H1 (cell line): ENCODE results near the gene TMEM30A.

Experiments
- POLR2A ChIP-seq, 2 experiments: IDR thresholded peaks; 1 replicate in 1 of 2; 2 replicates in 1 of 2; pipeline ENCODE4 v1.6.1; 2011; ENCODE audit warnings: low read depth in 2 of 2, low read length in 2 of 2, mild to moderate bottlenecking in 2 of 2; ENCODE audit errors: control extremely low read depth in 1 of 2
- SUZ12 ChIP-seq: fragments of 200-600 bp; sonication (generic); IDR thresholded peaks from 2 replicates; pipeline ENCODE4 v1.6.1; 2012; ENCODE audit warnings: mild to moderate bottlenecking, inconsistent platforms, low read length, moderate library complexity, mixed read lengths
- TF ChIP-seq, protein P1 (sequence below), 3 experiments: IDR thresholded peaks; 1 replicate in 2 of 3; 2 replicates in 1 of 3; pipeline versions ENCODE4 v1.5.1 to v1.6.1; 2011; ENCODE audit warnings: low read length in 3 of 3, mild to moderate bottlenecking in 3 of 3, inconsistent platforms in 2 of 3, low read depth in 1 of 3, moderate library complexity in 1 of 3; ENCODE audit not compliant: insufficient read depth in 1 of 3; ENCODE audit errors: control extremely low read depth in 1 of 3

DNA sequence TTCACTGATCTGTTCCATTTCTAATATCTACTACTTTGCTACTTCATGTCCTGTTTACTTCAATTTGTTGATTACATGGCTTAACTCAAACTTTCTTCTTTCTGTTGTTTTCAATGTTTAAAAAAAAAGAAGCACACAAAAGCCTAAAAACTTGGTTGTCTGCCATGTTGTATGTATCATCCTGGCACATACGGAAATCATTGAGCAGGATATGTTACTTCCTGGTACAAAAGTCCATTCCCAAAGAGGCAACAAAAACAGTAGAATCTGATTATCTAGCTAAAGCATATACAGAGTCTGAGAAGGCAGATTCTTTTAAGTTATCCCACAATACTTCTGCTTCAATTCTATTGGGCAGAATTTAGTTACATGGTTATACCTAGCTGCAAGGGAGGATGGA is 64.2 kb downstream of the TMEM30A start:
- TF ChIP-seq, protein P1, sequence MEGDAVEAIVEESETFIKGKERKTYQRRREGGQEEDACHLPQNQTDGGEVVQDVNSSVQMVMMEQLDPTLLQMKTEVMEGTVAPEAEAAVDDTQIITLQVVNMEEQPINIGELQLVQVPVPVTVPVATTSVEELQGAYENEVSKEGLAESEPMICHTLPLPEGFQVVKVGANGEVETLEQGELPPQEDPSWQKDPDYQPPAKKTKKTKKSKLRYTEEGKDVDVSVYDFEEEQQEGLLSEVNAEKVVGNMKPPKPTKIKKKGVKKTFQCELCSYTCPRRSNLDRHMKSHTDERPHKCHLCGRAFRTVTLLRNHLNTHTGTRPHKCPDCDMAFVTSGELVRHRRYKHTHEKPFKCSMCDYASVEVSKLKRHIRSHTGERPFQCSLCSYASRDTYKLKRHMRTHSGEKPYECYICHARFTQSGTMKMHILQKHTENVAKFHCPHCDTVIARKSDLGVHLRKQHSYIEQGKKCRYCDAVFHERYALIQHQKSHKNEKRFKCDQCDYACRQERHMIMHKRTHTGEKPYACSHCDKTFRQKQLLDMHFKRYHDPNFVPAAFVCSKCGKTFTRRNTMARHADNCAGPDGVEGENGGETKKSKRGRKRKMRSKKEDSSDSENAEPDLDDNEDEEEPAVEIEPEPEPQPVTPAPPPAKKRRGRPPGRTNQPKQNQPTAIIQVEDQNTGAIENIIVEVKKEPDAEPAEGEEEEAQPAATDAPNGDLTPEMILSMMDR (IDR thresholded peaks at IDR 0.05; ENCODE audit: control extremely low read depth in 1 of 3, insufficient read depth in 1 of 3, low read depth in 1 of 3, low read length in 3 of 3): no peak
- TF ChIP-seq SUZ12 (no peak), POLR2A (IDR thresholded peaks at IDR 0.05; ENCODE audit: control extremely low read depth in 1 of 2, low read depth in 2 of 2, low read length in 2 of 2) (no peak)
